GM18867 (cell line): ENCODE data around the gene DOK4.

Source experiments
- ATAC-seq: cut with Tn5 transposase; IDR thresholded peaks from one replicate; pipeline ENCODE4 v1.9.1; 2021; ENCODE audit warnings: mild to moderate bottlenecking, moderate library complexity; ENCODE audit not compliant: unreplicated experiment

The DOK4 gene

GRCh38 chr16:57519796-57520360 is 33.6 kb upstream of the DOK4 start:
- peak; percentile 68 for ATAC-seq

- no peak for ATAC-seq
Observed at GRCh38 chr16:57518922-57519321, 32.6 kb upstream of the DOK4 start.

DNA sequence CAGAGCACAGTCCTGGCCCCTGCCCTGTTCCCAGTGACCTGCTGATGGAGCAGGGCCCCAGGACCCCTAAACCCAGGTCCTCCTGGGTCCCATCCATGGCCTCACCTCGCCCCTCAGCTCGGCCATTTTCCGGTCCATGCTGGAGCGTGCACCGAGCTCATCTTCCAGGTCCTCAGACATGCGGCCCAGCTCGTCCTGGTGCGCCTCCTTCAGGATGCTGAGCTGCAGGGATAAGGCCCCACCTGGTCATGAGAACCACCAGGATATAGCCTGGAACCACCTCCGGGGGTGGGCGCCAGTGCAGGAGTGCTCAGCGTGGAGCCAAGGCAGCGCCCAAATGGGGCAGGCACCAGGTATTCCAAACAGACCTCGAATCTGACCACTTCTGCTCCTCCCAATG is 32.2 kb upstream of the DOK4 start:
- ATAC-seq: no peak

DNA sequence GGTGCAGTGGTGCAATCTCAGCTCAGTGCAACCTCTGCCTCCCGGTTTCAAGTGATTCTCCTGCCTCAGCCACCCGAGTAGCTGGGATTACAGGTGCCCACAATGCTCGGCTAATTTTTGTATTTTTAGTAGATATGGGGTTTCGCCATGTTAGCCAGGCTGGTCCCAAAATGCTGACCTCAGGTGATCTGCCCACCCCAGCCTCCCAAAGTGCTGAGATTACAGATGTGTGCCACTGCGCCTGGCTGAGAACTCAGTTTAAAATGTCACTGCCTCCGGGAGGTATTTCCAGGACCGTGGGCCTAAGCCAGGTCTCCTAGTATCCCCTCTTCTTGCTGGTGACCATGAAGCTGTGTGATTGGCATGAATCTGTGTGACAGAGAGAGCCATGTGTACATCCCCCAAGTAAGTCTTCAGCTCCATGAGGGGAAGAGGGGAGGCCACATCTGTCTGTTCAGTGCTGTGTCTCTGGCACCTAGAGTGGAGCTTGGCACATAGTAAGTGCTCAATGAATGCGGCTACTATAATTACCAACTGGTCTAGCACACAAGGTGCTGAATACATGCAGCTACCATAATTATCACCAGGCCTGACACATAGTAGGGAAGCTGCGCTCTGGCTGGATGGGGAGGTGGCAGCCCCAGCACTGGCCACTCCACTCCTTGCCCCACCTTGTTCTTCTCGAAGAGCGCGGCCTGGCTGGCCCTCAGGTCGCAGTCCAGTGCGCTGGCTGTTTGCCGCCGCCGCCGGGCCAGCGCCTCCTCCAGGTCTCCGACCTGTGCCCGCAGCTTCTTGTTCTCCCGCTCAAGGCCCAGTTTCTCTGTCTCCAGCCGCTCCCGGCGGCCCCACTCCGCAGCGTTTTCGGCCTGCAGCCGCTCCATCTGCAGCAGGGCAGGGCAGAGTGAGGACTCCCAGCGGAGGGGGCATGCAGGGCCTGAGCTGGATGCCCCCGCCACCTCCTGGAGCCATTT is 31.4 kb upstream of the DOK4 start:
- no peak for ATAC-seq

GRCh38 chr16:57516773-57517172 is 30.5 kb upstream of the DOK4 start:
- no peak for ATAC-seq

GRCh38 chr16:57516176-57516725 is 30.0 kb upstream of the DOK4 start:
- ATAC-seq: no peak

GRCh38 chr16:57514791-57515600 is 28.7 kb upstream of the DOK4 start:
- no peak for ATAC-seq

- ATAC-seq: no peak
Observed at GRCh38 chr16:57514371-57514770, 28.1 kb upstream of the DOK4 start.

GRCh38 chr16:57513371-57514102 is 27.2 kb upstream of the DOK4 start:
- no peak for ATAC-seq

GRCh38 chr16:57512296-57513001 is 26.2 kb upstream of the DOK4 start:
- ATAC-seq: no peak

- ATAC-seq: no peak
Observed at GRCh38 chr16:57510016-57510871, 24.0 kb upstream of the DOK4 start.

DNA sequence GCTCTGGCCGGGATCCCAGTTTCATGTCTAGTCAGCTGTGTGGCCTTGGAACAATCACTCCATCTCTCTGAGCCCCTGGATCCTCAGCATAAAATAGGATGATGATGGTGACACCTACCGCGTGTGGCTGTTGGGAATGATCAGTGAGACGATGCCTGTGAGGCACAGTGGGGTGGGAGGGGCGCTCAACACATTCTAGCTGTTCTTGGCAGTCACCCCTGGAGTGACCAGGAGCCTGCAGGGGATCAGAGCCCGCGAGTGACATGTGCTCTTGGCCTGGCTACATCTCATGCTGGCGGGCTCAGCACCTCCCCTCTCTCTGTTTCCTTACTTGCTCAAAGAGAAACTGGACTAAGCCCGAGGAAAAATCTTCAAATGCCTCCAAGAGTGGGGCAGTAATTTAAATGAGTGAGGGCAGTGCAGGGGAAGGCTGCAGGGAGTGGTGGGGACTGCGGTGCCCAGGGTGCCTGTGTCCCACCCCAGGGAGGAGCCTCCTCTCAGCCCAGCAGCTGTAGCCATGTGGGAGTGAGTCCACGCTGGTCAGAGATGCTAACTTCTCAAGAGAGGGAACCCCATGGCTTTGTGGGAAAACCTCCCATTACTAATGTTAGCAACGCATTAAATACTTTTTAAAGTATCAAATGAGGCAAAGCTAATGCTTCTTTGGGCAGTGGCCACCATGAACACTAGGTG is 23.1 kb upstream of the DOK4 start:
- no peak for ATAC-seq

DNA sequence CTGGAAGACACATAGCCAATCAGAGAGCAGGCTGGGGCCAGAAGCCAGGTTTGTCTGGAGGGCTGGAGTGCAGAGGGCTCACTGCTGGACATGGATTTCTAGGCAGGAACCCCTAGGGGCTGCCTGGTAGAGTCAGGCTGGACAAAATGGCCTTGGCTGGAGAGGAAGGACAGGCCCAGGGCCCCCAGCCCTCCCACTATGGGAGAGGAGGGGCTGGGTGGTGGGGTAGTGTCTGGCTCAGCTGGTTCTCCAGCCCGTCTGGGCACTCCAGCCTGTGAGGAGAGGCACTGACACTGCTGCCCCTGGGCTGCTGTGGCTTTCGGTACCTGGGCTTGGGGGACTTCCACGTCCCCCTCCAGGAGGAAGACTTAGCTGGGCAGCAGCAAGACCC is 21.7 kb upstream of the DOK4 start:
- no peak for ATAC-seq

DNA sequence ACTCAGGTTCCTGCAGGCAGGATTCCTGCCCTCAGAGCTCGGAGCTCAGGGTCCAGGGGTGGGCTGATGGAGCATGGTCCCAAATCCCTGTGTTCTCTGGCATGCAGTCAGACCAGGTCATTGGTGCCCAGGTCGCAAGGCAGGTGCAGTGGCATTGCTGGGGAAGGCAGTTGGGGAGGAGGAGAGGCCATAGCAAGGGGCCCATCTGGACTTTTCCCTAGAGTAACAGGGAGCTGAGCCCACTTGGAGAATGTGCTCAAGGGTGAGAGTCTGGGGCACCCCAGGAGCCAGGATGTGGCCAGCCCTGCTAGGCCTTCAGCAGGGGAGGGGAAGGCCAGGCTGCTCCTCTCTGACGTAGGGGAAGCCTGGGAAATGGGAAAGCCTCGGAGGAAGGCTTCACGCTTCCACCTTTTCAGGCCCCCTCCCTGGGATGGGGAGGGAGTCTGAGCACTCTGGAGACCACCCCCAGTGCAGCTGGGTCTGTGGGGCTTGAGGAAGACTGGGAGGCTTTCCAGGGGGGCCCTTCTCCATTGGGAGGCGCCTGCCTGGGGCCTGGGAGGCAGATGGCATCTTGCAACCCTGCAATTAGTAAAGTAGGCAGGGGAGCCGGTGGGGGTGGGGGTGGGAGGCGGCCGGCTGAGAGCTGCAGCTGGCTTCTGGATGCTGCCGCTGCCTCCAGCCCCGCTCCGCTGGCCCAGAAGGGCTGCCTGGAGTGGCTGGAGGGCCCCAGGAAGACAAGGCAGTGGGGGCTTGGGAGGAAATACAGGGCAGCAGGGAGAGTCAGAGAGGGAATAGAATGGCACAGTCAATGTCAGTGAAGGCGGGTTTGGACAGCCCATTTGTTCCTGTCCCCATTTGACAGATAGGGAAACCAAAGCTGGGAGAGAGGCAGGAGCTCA is 21.1 kb upstream of the DOK4 start:
- ATAC-seq: no peak

DNA sequence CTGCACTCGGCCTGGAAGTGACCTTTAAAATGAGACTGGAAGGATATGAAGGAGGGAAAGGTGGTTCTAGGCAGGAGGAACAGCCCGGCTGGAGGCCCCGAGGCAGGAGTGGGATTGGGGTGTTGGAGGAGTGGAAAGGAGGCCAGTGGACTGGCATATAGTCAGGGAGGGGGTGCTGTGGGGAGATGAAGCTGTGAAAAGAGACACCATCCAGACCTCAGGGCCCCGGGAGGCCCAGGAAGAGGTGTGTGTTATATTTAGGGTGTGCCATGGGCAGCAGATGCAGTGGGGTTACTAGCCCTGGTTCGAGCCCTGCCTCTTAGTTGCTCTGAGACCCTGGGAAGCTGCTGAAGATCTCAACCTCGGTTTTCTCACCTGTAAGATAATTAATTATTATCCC is 18.9 kb upstream of the DOK4 start:
- ATAC-seq: no peak

DNA sequence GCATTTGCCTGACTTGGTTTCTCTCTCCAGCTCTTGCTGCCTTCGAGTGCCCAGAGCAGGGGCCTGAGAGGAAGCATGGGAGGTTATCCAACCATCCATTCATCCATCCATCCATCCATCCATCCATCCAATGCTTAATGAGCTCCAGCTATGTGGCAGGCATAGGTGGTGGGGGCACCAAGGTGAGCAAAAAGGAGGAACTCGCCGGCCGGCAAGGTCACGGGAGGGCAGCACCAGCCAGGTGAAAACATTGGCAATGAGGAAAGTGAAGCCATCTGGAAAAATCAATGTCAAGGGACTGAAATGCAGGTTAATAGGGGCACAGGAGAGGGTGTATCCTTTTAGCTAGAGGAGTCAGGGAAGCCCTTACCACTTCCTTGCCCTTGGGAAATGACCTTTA is 18.2 kb upstream of the DOK4 start:
- no peak for ATAC-seq

DNA sequence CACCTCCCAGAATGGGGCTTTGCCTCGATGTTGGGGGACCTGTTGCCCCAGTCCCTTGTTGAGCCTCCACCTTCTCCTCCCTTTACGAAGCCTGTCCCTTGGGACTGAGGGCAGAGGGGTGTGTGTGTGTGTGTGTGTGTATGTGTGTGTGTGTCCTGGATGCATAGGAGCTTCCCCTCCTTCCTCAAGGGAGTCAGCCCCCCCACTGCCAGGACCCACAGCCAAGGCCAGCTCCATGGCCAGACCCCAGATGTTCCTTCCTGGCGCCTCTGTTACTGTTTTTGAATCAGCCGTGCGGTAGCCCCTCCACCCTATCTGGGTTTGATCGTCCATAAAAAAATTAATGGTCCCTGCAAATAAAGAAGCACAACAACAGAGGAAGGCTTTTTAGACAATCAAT is 17.7 kb upstream of the DOK4 start:
- ATAC-seq: no peak
